Measurements from ENCODE around the gene TRH.

- TF ChIP-seq, protein P1, sequence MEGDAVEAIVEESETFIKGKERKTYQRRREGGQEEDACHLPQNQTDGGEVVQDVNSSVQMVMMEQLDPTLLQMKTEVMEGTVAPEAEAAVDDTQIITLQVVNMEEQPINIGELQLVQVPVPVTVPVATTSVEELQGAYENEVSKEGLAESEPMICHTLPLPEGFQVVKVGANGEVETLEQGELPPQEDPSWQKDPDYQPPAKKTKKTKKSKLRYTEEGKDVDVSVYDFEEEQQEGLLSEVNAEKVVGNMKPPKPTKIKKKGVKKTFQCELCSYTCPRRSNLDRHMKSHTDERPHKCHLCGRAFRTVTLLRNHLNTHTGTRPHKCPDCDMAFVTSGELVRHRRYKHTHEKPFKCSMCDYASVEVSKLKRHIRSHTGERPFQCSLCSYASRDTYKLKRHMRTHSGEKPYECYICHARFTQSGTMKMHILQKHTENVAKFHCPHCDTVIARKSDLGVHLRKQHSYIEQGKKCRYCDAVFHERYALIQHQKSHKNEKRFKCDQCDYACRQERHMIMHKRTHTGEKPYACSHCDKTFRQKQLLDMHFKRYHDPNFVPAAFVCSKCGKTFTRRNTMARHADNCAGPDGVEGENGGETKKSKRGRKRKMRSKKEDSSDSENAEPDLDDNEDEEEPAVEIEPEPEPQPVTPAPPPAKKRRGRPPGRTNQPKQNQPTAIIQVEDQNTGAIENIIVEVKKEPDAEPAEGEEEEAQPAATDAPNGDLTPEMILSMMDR (conservative IDR thresholded peaks at IDR 0.05; ENCODE audit: low read depth, low read length): no peak
- TF ChIP-seq RFX5 (IDR thresholded peaks at IDR 0.05; ENCODE audit: low read depth, low read length) (no peak), FOS (IDR thresholded peaks at IDR 0.05; ENCODE audit: low read depth, low read length) (no peak), BHLHE40 (IDR thresholded peaks at IDR 0.05; ENCODE audit: low read depth, low read length) (no peak), MAZ (IDR thresholded peaks at IDR 0.05; ENCODE audit: borderline replicate concordance, low read depth, low read length) (no peak), POLR2A (IDR thresholded peaks at IDR 0.05; ENCODE audit: low read depth, low read length) (no peak), CEBPB (IDR thresholded peaks at IDR 0.05; ENCODE audit: low read depth, low read length) (no peak), ELK1 (IDR thresholded peaks at IDR 0.05; ENCODE audit: borderline replicate concordance, low read depth, low read length) (no peak), SMC3 (IDR thresholded peaks at IDR 0.05; ENCODE audit: low read depth, low read length) (no peak), CHD1 (IDR thresholded peaks at IDR 0.05; ENCODE audit: low read depth, low read length) (no peak), MXI1 (IDR thresholded peaks at IDR 0.05; ENCODE audit: borderline replicate concordance, low read depth, low read length) (no peak), USF2 (IDR thresholded peaks at IDR 0.05; ENCODE audit: low read depth, low read length) (no peak), NFE2L2 (IDR thresholded peaks at IDR 0.05; ENCODE audit: low read depth, low read length) (no peak), RAD21 (IDR thresholded peaks at IDR 0.05; ENCODE audit: low read length) (no peak)
Measured at GRCh38 chr3:129956936-129957335, 17.6 kb upstream of the TRH start.
